Stimulated activated memory B cell treated with anti-CD40 and anti-IgM and Interleukin-4, amounts not matched to agents 10 μg/mL and 1 μg/mL and 100 μg/mL, for 72 hours (primary cell): ENCODE measurements around the gene DHX34.
"Not testable (repeated sequence)": the region's sequence is repeated elsewhere in the genome, so short reads cannot be mapped to it uniquely, and the experiment has no call there.

Source experiments
- ATAC-seq: fragments of 150-1000 bp; cut with Tn5 transposase; 2 replicates; pipeline ENCODE4 v1.10.0; 2021
- H3K27ac Mint-ChIP-seq: one replicate; pipeline ENCODE4 v1.8.0; 2022; ENCODE audit warnings: mild to moderate bottlenecking, mixed read lengths
- H3K27me3 Mint-ChIP-seq: one replicate; pipeline ENCODE4 v1.8.0; 2022; ENCODE audit warnings: mixed read lengths
- H3K36me3 Mint-ChIP-seq: one replicate; pipeline ENCODE4 v1.8.0; 2022; ENCODE audit warnings: mixed read lengths
- H3K4me1 Mint-ChIP-seq: one replicate; pipeline ENCODE4 v1.8.0; 2022; ENCODE audit warnings: mixed read lengths
- H3K4me3 Mint-ChIP-seq: one replicate; pipeline ENCODE4 v1.8.0; 2022; ENCODE audit warnings: mild to moderate bottlenecking, moderate library complexity, mixed read lengths
- H3K9me3 Mint-ChIP-seq: one replicate; pipeline ENCODE4 v1.8.0; 2022; ENCODE audit warnings: mixed read lengths

The DHX34 gene

DNA sequence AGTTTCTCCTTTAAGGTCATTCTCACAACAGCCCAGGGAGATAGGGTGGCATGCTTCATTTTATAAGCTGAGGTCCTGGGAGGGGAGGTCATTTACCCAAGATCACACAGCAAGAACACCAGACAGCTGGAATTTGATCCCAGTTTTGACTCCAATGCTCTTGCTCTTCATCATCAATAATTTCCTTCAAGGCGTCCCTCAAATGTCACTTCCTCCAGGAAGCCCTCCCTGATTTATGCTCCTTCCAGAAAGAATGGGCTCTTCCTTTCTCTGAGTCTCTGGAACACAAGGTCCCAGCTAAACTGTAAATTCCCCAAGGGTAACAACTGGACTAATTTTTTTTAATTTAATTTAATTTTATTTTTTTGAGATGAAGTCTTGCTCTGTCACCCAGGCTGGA lies 4.7 kb upstream of the DHX34 start:
- peaks cover 12% of the 10 kb centered on the region for H3K4me1 Mint-ChIP-seq
- H3K9me3 Mint-ChIP-seq, result peaks cover 2% of the 10 kb centered on the region
- peaks cover 15% of the 10 kb centered on the region for H3K27me3 Mint-ChIP-seq
- no peak for ATAC-seq
- H3K4me3 Mint-ChIP-seq, result no peak overlapping the region
- no peak overlapping the region for H3K27ac Mint-ChIP-seq
- peaks cover 4% of the 10 kb centered on the region for H3K36me3 Mint-ChIP-seq

- Mint-ChIP-seq H3K9me3 (peaks cover 12% of the 10 kb centered on the region), H3K36me3 (peaks cover 18% of the 10 kb centered on the region), H3K4me1 (peaks cover 28% of the 10 kb centered on the region)
- H3K27me3 Mint-ChIP-seq, ATAC-seq, H3K4me3 Mint-ChIP-seq, H3K27ac Mint-ChIP-seq: not testable (repeated sequence)
Observed at GRCh38 chr19:47346024-47346423, 3.1 kb upstream of the DHX34 start.

- Mint-ChIP-seq H3K9me3 (peaks cover 9% of the 10 kb centered on the region), H3K36me3 (peaks cover 56% of the 10 kb centered on the region), H3K27ac (no peak overlapping the region), H3K4me1 (peaks cover 49% of the 10 kb centered on the region), H3K4me3 (peak overlapping the region; percentile 10), H3K27me3 (no peaks in the 10 kb centered on the region)
- no peak for ATAC-seq
Observed at GRCh38 chr19:47350630-47351029, 1.5 kb downstream of the DHX34 start.

- ATAC-seq, result no peak
- Mint-ChIP-seq H3K27me3 (no peaks in the 10 kb centered on the region), H3K36me3 (peaks cover 65% of the 10 kb centered on the region), H3K4me3 (no peak overlapping the region), H3K4me1 (peaks cover 56% of the 10 kb centered on the region), H3K9me3 (peaks cover 9% of the 10 kb centered on the region), H3K27ac (no peak overlapping the region)
Observed at GRCh38 chr19:47351548-47351947, 2.4 kb downstream of the DHX34 start.

GRCh38 chr19:47352095-47352494 lies 3.0 kb downstream of the DHX34 start:
- peaks cover 56% of the 10 kb centered on the region for H3K4me1 Mint-ChIP-seq
- H3K27ac Mint-ChIP-seq, result no peak overlapping the region
- peaks cover 9% of the 10 kb centered on the region for H3K9me3 Mint-ChIP-seq
- no peak for ATAC-seq
- peaks cover 70% of the 10 kb centered on the region for H3K36me3 Mint-ChIP-seq
- no peak overlapping the region for H3K4me3 Mint-ChIP-seq
- H3K27me3 Mint-ChIP-seq, result no peaks in the 10 kb centered on the region

GRCh38 chr19:47353307-47353712 lies 4.2 kb downstream of the DHX34 start:
- Mint-ChIP-seq H3K27ac (no peak overlapping the region), H3K27me3 (no peaks in the 10 kb centered on the region), H3K4me1 (peaks cover 55% of the 10 kb centered on the region), H3K9me3 (peaks cover 9% of the 10 kb centered on the region), H3K4me3 (no peak overlapping the region), H3K36me3 (peaks cover 82% of the 10 kb centered on the region)
- ATAC-seq, result no peak

GRCh38 chr19:47356900-47357299 lies 7.8 kb downstream of the DHX34 start:
- no peak for ATAC-seq
- peaks cover 97% of the 10 kb centered on the region for H3K36me3 Mint-ChIP-seq
- H3K4me1 Mint-ChIP-seq, result peaks cover 22% of the 10 kb centered on the region
- H3K27ac Mint-ChIP-seq, result no peak overlapping the region
- no peaks in the 10 kb centered on the region for H3K27me3 Mint-ChIP-seq
- H3K9me3 Mint-ChIP-seq, result no peaks in the 10 kb centered on the region
- H3K4me3 Mint-ChIP-seq, result no peak overlapping the region

DNA sequence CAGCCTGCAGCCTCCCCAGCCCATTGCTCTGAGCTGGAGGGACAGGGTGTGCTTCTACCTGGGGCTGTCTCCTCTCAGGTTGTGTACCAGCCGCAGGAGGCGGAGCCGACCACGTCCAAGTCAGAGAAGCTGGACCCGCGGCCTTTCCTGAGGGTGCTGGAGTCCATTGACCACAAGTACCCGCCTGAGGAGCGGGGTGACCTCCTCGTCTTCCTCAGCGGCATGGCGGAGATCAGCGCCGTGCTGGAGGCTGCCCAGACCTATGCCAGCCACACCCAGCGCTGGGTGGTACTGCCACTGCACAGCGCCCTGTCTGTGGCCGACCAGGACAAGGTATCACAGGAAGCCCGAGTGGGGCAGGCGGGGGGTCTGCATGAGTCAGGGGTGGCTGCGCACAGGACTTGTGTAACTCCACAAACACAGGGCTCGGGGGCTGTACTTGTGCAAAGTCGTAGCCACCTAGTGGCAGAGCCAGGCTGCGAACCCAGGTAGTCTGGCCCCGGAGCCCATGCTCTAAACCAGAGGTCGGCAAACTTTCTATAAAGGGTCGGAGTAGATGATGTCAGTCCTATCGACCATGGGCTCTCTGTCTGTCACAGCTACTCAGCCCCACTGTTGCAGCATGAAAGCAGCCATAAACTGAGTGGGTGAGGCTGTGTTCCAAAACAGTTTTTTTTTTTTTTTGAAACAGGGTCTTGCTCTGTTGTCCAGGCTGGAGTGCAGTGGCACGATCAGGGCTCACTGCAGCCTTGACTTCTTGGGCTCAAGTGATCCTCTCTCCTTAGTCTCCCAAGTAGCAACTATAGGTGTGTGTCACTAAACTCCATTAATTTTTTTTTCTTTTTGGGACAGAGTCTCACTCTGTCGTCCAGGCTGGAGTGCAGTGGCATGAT lies 8.9 kb downstream of the DHX34 start:
- no peak overlapping the region for H3K4me3 Mint-ChIP-seq
- peaks cover 17% of the 10 kb centered on the region for H3K4me1 Mint-ChIP-seq
- no peaks in the 10 kb centered on the region for H3K27me3 Mint-ChIP-seq
- no peak overlapping the region for H3K27ac Mint-ChIP-seq
- peaks cover 91% of the 10 kb centered on the region for H3K36me3 Mint-ChIP-seq
- ATAC-seq, result no peak
- no peaks in the 10 kb centered on the region for H3K9me3 Mint-ChIP-seq

DNA sequence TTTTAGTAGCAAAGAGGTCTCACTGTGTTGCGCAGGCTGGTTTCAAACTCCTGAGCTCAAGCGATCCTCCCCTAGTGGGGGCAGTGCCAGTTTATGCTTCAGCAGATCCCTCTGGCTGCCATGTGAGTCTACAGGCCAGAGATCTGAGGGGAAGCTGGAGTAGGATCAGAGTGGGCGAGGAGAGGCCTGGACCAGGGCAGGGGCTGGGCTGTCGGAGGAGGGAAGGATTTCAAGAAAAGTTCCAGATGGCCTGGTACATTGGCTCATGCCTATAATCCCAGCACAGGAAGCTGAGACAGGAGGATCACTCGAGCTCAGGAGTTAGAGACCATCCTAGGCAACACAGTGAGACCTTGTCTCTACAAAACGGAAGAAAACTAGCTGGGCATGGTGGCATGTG lies 9.8 kb downstream of the DHX34 start:
- ATAC-seq, result no peak
- H3K36me3 Mint-ChIP-seq, result peaks cover 91% of the 10 kb centered on the region
- H3K4me1 Mint-ChIP-seq, result peaks cover 17% of the 10 kb centered on the region
- no peak overlapping the region for H3K4me3 Mint-ChIP-seq
- H3K9me3 Mint-ChIP-seq, result no peaks in the 10 kb centered on the region
- H3K27ac Mint-ChIP-seq, result no peak overlapping the region
- H3K27me3 Mint-ChIP-seq, result no peaks in the 10 kb centered on the region

GRCh38 chr19:47362321-47362720 lies 13.2 kb downstream of the DHX34 start:
- Mint-ChIP-seq H3K4me1 (no peaks in the 10 kb centered on the region), H3K9me3 (no peaks in the 10 kb centered on the region), H3K27me3 (no peaks in the 10 kb centered on the region), H3K36me3 (peaks cover 75% of the 10 kb centered on the region), H3K4me3 (no peak overlapping the region), H3K27ac (no peak overlapping the region)
- no peak for ATAC-seq

DNA sequence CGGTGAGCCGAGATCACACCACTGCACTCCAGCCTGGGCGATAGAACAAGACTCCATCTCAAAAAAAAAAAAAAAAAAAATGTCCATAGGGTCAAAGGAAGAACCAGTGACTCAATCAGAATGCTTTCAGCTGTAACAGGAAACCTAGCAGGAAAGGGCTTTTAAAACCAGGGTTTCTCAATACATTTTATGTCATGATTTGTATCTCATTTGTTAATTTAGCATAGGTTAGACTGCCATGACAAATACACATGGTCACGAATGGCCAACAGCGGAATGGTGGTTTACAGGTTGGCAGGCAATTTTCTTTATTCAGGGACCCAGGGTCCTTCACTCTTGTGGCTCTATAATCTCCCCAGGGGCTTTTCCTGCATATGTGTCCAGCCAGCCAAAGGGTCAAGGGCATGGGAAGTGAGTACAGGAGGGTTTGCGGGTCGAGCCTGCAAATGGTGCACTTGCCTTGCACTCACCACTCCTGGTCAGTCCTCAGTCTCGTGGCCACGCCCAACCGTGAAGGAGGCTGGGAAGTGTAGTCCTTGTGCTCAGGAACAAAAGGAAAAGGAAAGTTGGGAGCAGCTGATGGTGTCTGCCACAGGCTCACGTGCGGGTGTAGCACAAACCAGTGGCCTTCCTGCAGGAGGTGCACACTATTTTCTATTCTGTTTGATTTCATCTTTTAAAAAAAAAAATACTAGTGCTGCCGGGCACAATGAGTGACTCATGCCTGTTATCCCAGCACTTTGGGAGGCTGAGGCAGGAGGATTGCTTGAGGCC lies 14.8 kb downstream of the DHX34 start:
- peaks cover 66% of the 10 kb centered on the region for H3K36me3 Mint-ChIP-seq

DNA sequence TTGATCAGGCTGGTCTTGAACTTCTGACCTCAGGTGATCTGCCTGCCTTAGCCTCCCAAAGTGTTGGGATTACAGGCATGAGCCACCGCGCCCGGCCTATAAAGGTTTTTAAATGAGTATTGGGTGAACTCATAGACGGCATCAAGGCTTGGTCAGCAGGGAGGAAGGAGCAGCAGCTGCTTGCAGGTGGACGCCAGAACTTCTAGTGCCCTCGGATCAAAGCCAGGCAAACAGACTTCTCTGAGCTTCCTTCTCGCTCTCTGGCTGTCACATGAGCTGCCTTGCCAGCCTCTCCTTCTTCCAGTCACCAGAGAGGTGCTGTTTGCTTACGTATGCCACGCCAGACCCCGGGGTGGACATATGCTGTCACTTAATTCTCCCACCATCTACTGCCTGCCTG lies 16.3 kb downstream of the DHX34 start:
- not testable (repeated sequence) for ATAC-seq, H3K4me3 Mint-ChIP-seq, H3K9me3 Mint-ChIP-seq, H3K27ac Mint-ChIP-seq, H3K27me3 Mint-ChIP-seq, H3K4me1 Mint-ChIP-seq
- H3K36me3 Mint-ChIP-seq, result peaks cover 67% of the 10 kb centered on the region

More for the DNA sequence above, 14.8 kb downstream of the DHX34 start:
- Mint-ChIP-seq H3K27ac (no peak overlapping the region), H3K4me3 (no peak overlapping the region), H3K9me3 (no peaks in the 10 kb centered on the region), H3K4me1 (no peaks in the 10 kb centered on the region), H3K27me3 (no peaks in the 10 kb centered on the region)
- no peak for ATAC-seq

- Mint-ChIP-seq H3K9me3 (no peaks in the 10 kb centered on the region), H3K27me3 (no peaks in the 10 kb centered on the region), H3K27ac (no peak overlapping the region), H3K4me3 (no peak overlapping the region), H3K36me3 (peaks cover 35% of the 10 kb centered on the region), H3K4me1 (no peaks in the 10 kb centered on the region)
- ATAC-seq, result no peak
Observed at GRCh38 chr19:47370045-47370611, 21.0 kb downstream of the DHX34 start.

GRCh38 chr19:47371261-47371660 lies 22.1 kb downstream of the DHX34 start:
- ATAC-seq, result no peak
- Mint-ChIP-seq H3K4me3 (no peak overlapping the region), H3K4me1 (no peaks in the 10 kb centered on the region), H3K27ac (no peak overlapping the region), H3K27me3 (no peaks in the 10 kb centered on the region), H3K9me3 (no peaks in the 10 kb centered on the region), H3K36me3 (peaks cover 39% of the 10 kb centered on the region)

DNA sequence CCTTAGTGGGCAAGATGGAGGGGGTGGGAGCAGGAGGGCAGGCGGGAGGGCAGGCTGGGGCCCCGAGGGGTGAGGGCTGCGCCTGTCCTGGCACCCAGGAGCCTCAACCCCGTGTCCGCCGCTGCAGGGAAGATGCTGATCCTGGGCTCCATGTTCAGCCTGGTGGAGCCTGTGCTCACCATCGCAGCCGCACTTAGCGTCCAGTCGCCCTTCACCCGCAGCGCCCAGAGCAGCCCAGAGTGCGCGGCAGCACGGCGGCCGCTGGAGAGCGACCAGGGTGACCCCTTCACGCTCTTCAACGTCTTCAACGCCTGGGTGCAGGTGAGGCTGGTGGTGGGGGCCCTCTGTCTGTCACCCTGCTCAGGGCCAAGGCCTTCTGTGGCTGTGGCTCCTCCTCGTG lies 23.5 kb downstream of the DHX34 start:
- Mint-ChIP-seq H3K4me3 (no peak overlapping the region), H3K4me1 (no peaks in the 10 kb centered on the region), H3K9me3 (no peaks in the 10 kb centered on the region), H3K27ac (no peak overlapping the region), H3K27me3 (no peaks in the 10 kb centered on the region), H3K36me3 (peaks cover 43% of the 10 kb centered on the region)
- no peak for ATAC-seq
